Common myeloid progenitor, CD34-positive (primary cell): ENCODE measurements around the gene SIDT2.

Source experiments
- CTCF ChIA-PET: fragments of 350-600 bp; sonication (Branson Sonifier 250); formaldehyde crosslinking; loops from one replicate; lab custom pipeline; 2021; ENCODE audit warnings: antibody characterized with exemption; lab: Charles Lee
- POLR2A ChIA-PET: fragments of 350-600 bp; sonication (Branson Sonifier 250); formaldehyde crosslinking; loops from one replicate; lab custom pipeline; 2021; ENCODE audit warnings: antibody characterized with exemption; lab: Charles Lee
- DNase-seq, 3 donors: peaks; one replicate each; pipeline versions ENCODE4 v3.0.0 to v3.0.0-alpha.2; 2013
- H3K27ac ChIP-seq, 2 experiments: 1 replicate in 1 of 2; 2 replicates in 1 of 2; pipeline ENCODE4 v1.7.0; 2013; ENCODE audit warnings: inconsistent platforms in 2 of 2, low read length in 2 of 2, mild to moderate bottlenecking in 2 of 2, low read depth in 1 of 2, moderate library complexity in 1 of 2; ENCODE audit not compliant: severe bottlenecking in 2 of 2, insufficient read depth in 1 of 2, poor library complexity in 1 of 2
- H3K27me3 ChIP-seq, 5 experiments: replicated peaks in 2 of 5; 1 replicate in 3 of 5; 2 replicates in 2 of 5; pipeline versions ENCODE4 v1.6.1 to v1.7.0; 2013; ENCODE audit warnings: low read length in 4 of 5, mild to moderate bottlenecking in 2 of 5, moderate library complexity in 2 of 5, inconsistent platforms in 1 of 5; ENCODE audit not compliant: insufficient read depth in 5 of 5, control insufficient read depth in 4 of 5
- H3K36me3 ChIP-seq, 4 experiments: 1 replicate in 2 of 4; 2 replicates in 2 of 4; pipeline versions ENCODE4 v1.6.1 to v1.7.0; 2013; ENCODE audit warnings: low read length in 3 of 4, control low read depth in 1 of 4, mild to moderate bottlenecking in 1 of 4; ENCODE audit not compliant: control insufficient read depth in 4 of 4, insufficient read depth in 4 of 4
- H3K4me1 ChIP-seq, 4 experiments: 1 replicate in 3 of 4; 2 replicates in 1 of 4; pipeline versions ENCODE4 v1.6.1 to v1.7.1; 2013; ENCODE audit warnings: low read length in 3 of 4, mild to moderate bottlenecking in 3 of 4, control low read depth in 1 of 4, inconsistent platforms in 1 of 4, moderate library complexity in 1 of 4; ENCODE audit not compliant: control insufficient read depth in 4 of 4, insufficient read depth in 4 of 4; ENCODE audit errors: control extremely low read depth in 1 of 4
- H3K4me3 ChIP-seq, 7 experiments: 1 replicate in 4 of 7; 2 replicates in 3 of 7; pipeline versions ENCODE4 v1.5.1 to v1.7.0; 2013; ENCODE audit warnings: mild to moderate bottlenecking in 7 of 7, low read length in 6 of 7, moderate library complexity in 6 of 7, inconsistent platforms in 2 of 7, low read depth in 2 of 7, control low read depth in 1 of 7; ENCODE audit not compliant: insufficient read depth in 4 of 7, control insufficient read depth in 1 of 7; ENCODE audit errors: extremely low read depth in 1 of 7
- H3K9me3 ChIP-seq, 5 experiments: 1 replicate in 4 of 5; 2 replicates in 1 of 5; pipeline versions ENCODE4 v1.6.1 to v1.7.1; 2013; ENCODE audit warnings: low read length in 4 of 5, mild to moderate bottlenecking in 2 of 5, inconsistent platforms in 1 of 5, low read depth in 1 of 5, moderate library complexity in 1 of 5; ENCODE audit not compliant: control insufficient read depth in 4 of 5, insufficient read depth in 2 of 5; ENCODE audit errors: control extremely low read depth in 1 of 5
- WGBS: methylation state at CpG from one replicate; pipeline ENCODE4 v1.1.5; 2013; ENCODE audit not compliant: insufficient coverage; 5-methylcytosine and 5-hydroxymethylcytosine counted together

Gene SIDT2

DNA sequence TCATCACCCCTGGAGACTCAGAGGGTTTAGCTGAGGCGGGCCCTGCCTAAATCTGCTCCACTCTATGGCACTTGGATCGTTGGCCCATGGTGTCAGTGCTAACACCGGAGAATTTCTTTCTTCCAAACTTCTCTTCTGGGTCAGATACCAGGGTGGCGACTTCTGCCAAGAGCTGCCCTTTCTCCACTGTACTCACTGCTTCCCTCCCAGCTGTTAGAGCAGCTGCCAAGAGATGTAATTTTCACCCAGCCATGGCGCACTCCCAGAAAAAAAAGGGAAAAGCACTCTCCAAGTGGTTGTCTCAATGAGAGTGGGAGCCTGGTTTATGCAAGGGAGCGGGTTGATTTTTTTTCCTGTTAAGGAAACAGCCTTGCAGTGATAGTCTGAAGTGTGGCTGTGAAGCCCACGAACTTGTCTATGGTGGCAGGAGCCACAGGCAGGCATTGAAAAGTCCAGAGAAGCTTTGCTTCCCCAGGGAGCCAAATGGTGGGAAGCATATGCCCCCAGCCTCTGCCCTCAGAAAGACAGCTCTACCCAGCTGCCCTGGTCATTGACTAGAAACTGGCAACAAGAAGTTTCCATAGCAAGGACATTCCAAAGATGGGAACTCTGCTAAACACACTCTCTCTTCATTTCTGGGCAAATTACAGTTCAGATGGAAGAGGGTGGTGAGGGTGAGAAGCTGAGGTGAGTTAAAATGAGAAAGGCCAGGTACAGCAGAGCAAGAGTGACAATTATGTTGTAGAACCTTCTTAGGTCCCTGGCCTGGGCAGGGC lies 42.6 kb downstream of the SIDT2 start:
- Histone ChIP-seq H3K36me3 (peaks cover 2 to 84% (median 67%) of the 10 kb centered on the region in 4 experiments), H3K4me3 (no peak overlapping the region), H3K27me3 (no peaks in the 10 kb centered on the region), H3K4me1 (no peaks in the 10 kb centered on the region), H3K27ac (no peak overlapping the region), H3K9me3 (no peaks in the 10 kb centered on the region)
- no peak for DNase-seq
- 98% methylated on average over 6 of the region's 7 CpGs for WGBS
- ChIA-PET POLR2A (interaction anchor here (0.9 kb wide), 1 partner anchor 10 kb away, joined by 3 read pairs; the partner anchor contains the start of gene PCSK7), CTCF (interaction anchor here (0.9 to 2.0 kb wide), 9 partner anchors 8 to 430 kb away, joined by 3 to 9 read pairs (median 3); partner anchors contain the start of gene PCSK7)

DNA sequence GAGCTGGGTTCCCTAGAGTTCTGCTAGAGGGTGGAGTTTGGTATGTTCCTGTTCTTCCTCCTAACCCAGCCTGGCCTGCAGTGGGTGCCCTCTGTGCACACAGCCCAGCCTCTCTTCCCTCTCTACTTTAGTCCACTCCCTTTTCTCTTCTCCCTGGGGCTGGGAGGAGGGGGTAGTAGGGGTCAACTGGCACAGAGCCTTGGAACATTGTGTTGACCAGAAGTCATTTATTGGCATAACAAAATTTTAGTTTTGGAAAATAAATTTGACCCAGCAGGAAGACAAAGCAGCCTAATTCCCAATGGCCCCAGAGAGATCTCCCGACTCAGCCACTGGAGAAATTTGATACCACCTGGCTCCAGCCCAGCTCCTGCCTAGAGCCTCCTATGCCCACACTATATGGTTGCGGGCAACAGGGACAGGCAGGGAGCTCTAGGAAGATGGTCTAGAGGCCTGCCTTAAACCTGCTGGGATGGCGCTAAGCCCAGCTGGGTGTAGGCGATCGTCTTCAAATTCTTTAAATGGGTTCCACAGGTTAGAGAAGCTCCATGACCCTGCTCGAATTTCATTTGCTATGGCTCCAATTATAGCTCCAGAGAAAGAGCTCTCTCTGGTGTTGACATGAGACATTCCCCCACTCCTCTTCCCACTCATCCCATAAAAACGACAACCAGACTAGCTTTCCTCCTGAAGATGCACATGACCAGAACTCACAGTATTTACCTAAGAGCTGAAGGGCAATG lies 43.4 kb downstream of the SIDT2 start:
- no peaks in the 10 kb centered on the region for H3K4me1 ChIP-seq
- no peak for DNase-seq
- ChIA-PET CTCF (interaction anchor here (1.1 to 11.2 kb wide), 5 partner anchors 8 to 431 kb away, joined by 3 to 100 read pairs (median 4); partner anchors contain the start of genes PAFAH1B2, PCSK7 and SIDT2), POLR2A (no interaction called here)
- WGBS, result 94% methylated on average over 7 of the region's 7 CpGs
- no peak overlapping the region for H3K27ac ChIP-seq
- peaks cover 3 to 84% (median 66%) of the 10 kb centered on the region in 4 experiments for H3K36me3 ChIP-seq
- H3K27me3 ChIP-seq, result no peaks in the 10 kb centered on the region
- H3K4me3 ChIP-seq, result no peak overlapping the region
- no peaks in the 10 kb centered on the region for H3K9me3 ChIP-seq

DNA sequence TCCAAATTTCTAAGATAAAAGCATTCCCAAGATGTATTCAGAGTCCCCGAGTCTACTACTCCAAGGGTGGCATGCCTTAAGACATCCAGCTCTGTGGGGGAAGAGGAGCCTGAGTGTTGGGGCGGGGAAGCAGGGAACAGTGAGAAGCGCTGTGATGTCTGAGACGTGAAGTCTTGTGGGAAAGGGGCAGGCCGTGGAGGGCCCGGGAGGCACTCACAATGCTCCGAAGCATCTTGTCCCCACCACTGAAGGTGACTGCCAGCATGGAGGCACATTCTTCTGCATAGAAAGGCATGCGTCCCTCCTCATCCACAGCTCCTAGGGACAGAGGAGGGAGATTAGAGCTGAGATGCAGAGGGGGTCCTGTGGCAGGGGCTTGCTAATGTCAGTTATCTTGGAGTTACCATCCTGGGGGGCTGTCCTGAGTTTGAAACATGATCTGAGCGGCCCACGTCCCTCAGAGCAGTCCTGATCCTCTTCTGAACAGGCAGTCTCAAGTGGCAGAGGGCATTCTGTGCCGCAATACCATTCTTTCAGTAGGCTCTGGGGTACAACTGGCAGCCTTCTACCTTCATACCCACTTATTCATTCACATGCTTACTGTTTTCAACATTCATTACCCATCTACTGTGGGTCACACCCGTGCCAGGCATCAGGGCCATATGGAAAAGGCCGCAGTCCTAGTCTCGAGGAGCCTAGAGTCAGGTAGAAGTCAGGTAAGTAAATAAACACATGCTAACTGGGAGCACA lies 44.6 kb downstream of the SIDT2 start:
- CTCF ChIA-PET, result interaction anchor here (1.1 to 11.2 kb wide), 3 partner anchors 44 to 79 kb away, joined by 3 to 100 read pairs (median 3); partner anchors contain the start of genes PAFAH1B2 and SIDT2

DNA sequence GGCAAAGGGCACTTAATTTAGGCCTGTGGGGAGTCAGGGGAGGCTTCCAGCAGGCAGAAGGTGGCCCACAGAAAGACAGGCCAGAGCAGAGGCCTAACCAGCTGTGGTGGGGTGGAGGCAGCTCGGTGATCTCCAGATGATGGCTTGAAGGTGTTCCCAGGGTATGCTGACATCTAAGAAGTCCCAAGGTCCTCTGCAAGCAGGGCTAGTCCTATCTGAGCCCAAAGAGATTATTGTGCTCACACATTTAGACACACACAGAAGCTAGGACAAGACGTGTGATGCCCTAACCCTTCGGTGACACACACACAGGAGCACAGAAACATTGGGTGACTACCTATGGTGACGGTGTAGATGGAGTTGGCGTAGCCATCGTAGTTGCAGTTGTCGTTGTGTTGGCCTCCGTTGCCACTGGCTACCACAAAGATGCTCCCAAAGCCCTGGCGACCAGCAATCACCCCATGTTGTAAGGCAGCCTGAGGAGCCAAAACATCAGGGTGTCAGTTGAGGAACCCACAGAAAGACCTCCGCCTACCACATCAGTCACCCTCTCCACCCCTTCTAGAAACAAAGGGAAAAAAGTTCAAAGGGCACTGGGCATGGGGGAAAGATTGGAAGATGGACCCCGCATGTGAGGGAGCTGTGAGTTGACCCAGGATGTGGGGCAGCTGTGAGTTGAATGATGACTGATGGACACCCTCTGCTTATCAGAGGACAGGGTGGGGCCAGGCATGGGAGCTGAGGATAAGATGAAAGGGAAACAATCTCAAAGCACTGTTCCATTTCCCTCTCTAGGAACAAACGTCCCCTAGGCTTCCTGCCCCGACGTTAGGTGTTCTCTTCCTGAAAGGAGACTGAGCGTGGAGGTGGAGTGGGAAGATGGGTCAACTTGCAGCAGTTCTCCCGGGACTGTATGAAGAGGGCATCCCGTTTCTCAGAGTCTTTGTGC lies 45.5 kb downstream of the SIDT2 start:
- Histone ChIP-seq H3K9me3 (no peaks in the 10 kb centered on the region), H3K27ac (no peak overlapping the region), H3K27me3 (no peaks in the 10 kb centered on the region), H3K4me3 (no peak overlapping the region), H3K4me1 (no peaks in the 10 kb centered on the region), H3K36me3 (peaks cover 8 to 80% (median 57%) of the 10 kb centered on the region in 4 experiments)
- ChIA-PET CTCF (interaction anchor here (1.1 to 11.2 kb wide), 4 partner anchors 30 to 118 kb away, joined by 3 to 100 read pairs (median 3); partner anchors contain the start of gene SIDT2), POLR2A (no interaction called here)
- 92% methylated on average over 11 of the region's 17 CpGs for WGBS
- DNase-seq, result no peak

More for the DNA sequence above, 44.6 kb downstream of the SIDT2 start:
- H3K36me3 ChIP-seq, result peaks cover 4 to 83% (median 59%) of the 10 kb centered on the region in 4 experiments
- H3K27me3 ChIP-seq, result no peaks in the 10 kb centered on the region
- WGBS, result over 99% methylated on average over 13 of the region's 14 CpGs
- no peak overlapping the region for H3K27ac ChIP-seq
- H3K4me3 ChIP-seq, result no peak overlapping the region
- no peaks in the 10 kb centered on the region for H3K4me1 ChIP-seq
- DNase-seq, result no peak
- no peaks in the 10 kb centered on the region for H3K9me3 ChIP-seq
- POLR2A ChIA-PET, result no interaction called here

DNA sequence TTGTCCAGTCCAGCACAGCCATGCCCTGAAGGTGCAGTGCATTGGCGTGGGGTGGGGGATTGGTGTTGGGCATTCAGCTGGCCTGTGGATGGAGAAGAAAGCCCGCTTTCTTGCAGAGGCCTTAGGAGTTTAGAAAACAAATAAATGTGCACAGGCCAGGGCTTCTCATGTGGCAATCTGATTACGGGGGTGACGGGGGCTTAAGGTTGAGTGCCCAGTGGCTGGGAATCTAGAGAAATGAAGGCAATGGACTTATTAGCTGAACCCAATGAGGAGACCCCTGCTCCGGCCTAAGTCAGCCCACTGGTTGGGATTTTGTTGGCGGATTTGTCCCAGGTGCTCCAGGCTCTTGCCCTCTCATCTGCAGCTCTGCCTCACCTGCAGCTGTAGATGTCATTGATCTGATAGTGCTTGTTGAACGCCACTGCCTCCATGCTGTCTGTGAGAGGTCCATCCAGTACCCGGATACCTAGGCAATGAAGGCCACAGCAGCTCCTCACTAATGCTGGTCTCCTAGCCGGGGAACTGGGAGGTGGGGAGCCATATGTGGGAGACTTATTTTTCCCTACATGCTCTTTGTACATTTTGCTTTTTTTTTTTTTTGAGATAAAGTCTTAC lies 47.1 kb downstream of the SIDT2 start:
- peaks cover 0 to 6% (median 4%) of the 10 kb centered on the region in 4 experiments for H3K4me1 ChIP-seq
- H3K36me3 ChIP-seq, result peaks cover 8 to 75% (median 50%) of the 10 kb centered on the region in 4 experiments
- H3K27me3 ChIP-seq, result no peaks in the 10 kb centered on the region
- no peak overlapping the region for H3K4me3 ChIP-seq
- WGBS, result 99% methylated on average over 9 of the region's 9 CpGs
- H3K9me3 ChIP-seq, result no peaks in the 10 kb centered on the region
- ChIA-PET CTCF (interaction anchor here (0.6 to 11.2 kb wide), 17 partner anchors 8 to 493 kb away, joined by 3 to 100 read pairs (median 9); partner anchors contain the start of genes APOA5, PAFAH1B2, SIDT2 and SIK3), POLR2A (no interaction called here)
- no peak overlapping the region for H3K27ac ChIP-seq
- no peak for DNase-seq
